Neural cell (in vitro differentiated cells): ENCODE data around the gene SFXN2.

Source experiments
- EP300 ChIP-seq: fragments of 450-650 bp; conservative IDR thresholded peaks from 2 replicates; pipeline ENCODE4 v1.6.1; 2014; ENCODE audit warnings: antibody characterized with exemption, mild to moderate bottlenecking, moderate library complexity; ENCODE audit not compliant: poor library complexity, severe bottlenecking
- EZH2 ChIP-seq: fragments of 200-600, 300-800 bp; shearing (Covaris generic), sonication (generic); IDR thresholded peaks from 2 replicates; pipeline ENCODE4 v1.6.1; 2014; ENCODE audit warnings: antibody characterized with exemption, low read length, borderline replicate concordance, mild to moderate bottlenecking; ENCODE audit not compliant: insufficient read depth, poor library complexity, severe bottlenecking
- MXI1 ChIP-seq: fragments of 450-650 bp; conservative IDR thresholded peaks from 2 replicates; pipeline ENCODE4 v1.6.1; 2014; ENCODE audit warnings: antibody characterized with exemption, mild to moderate bottlenecking; ENCODE audit not compliant: poor library complexity, severe bottlenecking
- POLR2AphosphoS5 ChIP-seq: IDR thresholded peaks from 2 replicates; pipeline ENCODE4 v1.6.1; 2012
- RAD21 ChIP-seq: fragments of 450-650 bp; conservative IDR thresholded peaks from 2 replicates; pipeline ENCODE4 v1.6.1; 2014; ENCODE audit warnings: antibody characterized with exemption, mild to moderate bottlenecking, moderate library complexity
- REST ChIP-seq: IDR thresholded peaks from 2 replicates; pipeline ENCODE4 v1.6.1; 2012; ENCODE audit warnings: borderline replicate concordance
- SMC3 ChIP-seq: fragments of 450-650 bp; conservative IDR thresholded peaks from 2 replicates; pipeline ENCODE4 v1.6.1; 2014; ENCODE audit warnings: antibody characterized with exemption, mild to moderate bottlenecking, moderate library complexity; ENCODE audit not compliant: poor library complexity
- TAF1 ChIP-seq: IDR thresholded peaks from 2 replicates; pipeline ENCODE4 v1.6.1; 2012; ENCODE audit warnings: low read depth
- TF ChIP-seq, protein P1 (sequence below): fragments of 450-650 bp; IDR thresholded peaks from 2 replicates; pipeline ENCODE4 v1.5.1; 2014; ENCODE audit warnings: antibody characterized with exemption, mild to moderate bottlenecking, moderate library complexity; ENCODE audit not compliant: poor library complexity, severe bottlenecking

DNA sequence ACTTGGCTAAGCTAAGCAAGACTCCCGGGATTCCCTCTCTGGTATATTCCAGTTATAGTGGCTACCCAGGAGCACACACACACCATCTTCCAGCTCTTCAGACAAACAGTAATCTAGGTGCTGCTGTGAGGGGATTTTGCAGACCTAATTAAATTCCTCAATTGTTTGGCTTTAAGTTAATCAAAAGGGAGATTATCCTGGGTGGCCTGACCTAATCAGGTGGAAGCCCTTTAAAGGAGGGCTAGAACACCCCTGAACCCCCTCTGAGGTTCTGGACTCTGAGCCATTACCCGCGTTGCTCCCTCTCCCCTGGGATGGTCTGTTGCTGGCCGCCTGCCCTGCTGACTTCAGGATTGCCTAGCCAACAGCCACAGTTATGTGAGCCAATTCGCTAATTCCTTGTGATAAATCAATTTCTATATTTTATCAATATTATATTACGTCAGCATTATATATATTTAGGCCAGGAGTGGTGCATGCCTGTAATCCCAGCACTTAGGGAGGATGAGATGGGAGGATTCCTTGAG is 6.4 kb downstream of the SFXN2 start:
- TF ChIP-seq EP300: no peak
- TF ChIP-seq, protein P1, sequence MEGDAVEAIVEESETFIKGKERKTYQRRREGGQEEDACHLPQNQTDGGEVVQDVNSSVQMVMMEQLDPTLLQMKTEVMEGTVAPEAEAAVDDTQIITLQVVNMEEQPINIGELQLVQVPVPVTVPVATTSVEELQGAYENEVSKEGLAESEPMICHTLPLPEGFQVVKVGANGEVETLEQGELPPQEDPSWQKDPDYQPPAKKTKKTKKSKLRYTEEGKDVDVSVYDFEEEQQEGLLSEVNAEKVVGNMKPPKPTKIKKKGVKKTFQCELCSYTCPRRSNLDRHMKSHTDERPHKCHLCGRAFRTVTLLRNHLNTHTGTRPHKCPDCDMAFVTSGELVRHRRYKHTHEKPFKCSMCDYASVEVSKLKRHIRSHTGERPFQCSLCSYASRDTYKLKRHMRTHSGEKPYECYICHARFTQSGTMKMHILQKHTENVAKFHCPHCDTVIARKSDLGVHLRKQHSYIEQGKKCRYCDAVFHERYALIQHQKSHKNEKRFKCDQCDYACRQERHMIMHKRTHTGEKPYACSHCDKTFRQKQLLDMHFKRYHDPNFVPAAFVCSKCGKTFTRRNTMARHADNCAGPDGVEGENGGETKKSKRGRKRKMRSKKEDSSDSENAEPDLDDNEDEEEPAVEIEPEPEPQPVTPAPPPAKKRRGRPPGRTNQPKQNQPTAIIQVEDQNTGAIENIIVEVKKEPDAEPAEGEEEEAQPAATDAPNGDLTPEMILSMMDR: no peak
- TF ChIP-seq POLR2AphosphoS5: no peak
- no peak for TF ChIP-seq RAD21
- no peak for TF ChIP-seq REST
- TF ChIP-seq SMC3: no peak
- TF ChIP-seq TAF1: no peak
- TF ChIP-seq MXI1: no peak
- TF ChIP-seq EZH2: no peak
